CD4-positive, alpha-beta T cell treated with Interferon gamma for 1 hour (primary cell): ENCODE data around the gene NDUFS8.

Experiments used
- DNase-seq: peaks from one replicate; pipeline ENCODE4 v3.0.0-alpha.2; 2020

The NDUFS8 gene

DNA sequence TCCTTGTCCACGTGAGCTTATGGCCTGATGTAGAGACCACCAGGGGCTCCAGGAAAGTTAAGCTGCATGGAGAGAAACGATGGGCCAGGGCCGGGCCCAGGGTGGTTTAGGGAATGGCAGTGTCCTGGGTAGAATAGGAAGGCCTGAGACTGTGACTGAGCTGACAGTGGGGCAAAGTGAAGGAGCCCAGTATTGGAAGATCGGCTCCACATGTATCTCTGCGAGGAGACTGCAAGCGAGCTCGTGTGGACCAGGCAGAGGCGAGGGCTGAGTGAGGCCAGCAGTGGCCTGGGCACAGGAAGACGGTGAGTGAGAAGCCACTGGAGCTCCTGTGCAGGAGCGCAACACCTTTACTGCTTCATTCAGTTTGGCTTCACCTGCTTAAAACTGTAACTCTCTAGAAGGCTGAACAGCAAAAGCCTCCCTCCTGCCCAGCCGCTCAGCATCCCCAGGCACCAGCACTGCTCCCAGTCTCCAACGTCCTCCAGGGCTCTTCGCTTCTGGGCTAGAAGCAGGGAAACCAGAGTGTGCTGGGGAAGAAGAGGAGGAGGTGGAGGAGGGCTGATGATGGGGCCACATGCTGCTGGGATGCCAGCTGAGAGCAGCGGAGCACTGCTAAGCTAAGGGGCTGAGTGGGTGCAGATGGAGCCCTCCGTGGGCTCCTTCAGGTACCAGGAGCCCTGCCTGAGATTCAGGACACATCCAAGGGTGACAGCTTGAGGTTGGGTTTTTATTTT is 21.8 kb downstream of the NDUFS8 start:
- DNase-seq, result no peak

DNA sequence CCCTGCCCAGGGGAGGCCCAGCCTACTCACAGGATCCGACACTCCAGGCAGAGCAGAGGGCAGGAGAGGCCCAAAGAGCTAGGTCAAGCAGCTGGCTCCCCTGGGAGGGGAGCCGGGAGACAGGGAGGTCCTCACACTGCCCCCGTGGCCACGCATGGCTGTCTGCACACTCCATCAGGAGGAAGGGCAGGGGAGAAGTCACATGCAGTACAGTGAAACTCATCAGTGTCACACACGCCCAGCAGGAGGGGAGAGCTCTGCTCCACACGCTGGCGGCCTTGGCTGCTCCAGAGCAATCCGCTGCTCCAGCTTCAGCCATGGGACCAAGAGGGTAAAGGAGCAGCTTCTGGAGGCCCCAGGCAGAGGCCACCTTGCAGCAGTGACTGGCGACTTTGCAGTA is 22.6 kb downstream of the NDUFS8 start:
- DNase-seq, result no peak

DNA sequence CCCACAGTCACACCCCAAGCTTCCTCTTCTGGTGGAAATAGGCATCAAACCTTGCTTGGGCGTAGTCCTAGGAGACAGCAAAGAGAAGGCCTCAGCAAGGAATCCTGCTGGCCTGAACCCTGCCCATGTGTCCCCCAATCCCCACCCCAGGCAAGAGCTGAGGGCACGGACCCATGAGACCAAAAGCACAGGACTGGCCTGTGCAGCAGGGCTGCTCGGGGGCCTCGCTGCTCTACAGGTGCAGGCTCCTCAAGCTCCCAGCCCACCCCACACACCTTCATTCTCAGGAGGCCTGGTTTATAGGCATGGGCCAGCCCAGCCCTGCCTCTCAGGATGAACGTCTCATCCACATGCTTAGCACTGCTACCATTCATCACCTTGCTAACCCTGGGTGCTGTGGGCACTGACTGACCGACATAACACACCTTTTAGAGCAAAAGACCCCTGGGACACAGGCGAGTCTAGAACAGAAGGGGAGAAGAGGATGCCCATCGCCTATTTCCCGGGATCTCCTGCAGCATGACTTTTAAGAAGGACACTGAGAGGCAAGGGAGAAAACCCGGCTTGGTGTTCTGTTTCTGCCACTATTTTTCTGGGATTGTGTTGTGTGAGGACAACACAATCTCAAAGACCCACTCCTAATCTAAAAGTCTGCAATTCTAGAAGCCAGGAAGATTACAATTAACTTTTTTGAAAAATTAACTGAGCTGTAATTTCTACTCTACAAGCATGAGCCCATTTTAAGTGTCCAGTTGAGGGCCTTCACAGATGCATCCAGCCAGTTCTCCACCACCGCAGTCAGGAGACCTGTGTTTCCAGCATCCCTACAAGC is 23.7 kb downstream of the NDUFS8 start:
- DNase-seq, result no peak

DNA sequence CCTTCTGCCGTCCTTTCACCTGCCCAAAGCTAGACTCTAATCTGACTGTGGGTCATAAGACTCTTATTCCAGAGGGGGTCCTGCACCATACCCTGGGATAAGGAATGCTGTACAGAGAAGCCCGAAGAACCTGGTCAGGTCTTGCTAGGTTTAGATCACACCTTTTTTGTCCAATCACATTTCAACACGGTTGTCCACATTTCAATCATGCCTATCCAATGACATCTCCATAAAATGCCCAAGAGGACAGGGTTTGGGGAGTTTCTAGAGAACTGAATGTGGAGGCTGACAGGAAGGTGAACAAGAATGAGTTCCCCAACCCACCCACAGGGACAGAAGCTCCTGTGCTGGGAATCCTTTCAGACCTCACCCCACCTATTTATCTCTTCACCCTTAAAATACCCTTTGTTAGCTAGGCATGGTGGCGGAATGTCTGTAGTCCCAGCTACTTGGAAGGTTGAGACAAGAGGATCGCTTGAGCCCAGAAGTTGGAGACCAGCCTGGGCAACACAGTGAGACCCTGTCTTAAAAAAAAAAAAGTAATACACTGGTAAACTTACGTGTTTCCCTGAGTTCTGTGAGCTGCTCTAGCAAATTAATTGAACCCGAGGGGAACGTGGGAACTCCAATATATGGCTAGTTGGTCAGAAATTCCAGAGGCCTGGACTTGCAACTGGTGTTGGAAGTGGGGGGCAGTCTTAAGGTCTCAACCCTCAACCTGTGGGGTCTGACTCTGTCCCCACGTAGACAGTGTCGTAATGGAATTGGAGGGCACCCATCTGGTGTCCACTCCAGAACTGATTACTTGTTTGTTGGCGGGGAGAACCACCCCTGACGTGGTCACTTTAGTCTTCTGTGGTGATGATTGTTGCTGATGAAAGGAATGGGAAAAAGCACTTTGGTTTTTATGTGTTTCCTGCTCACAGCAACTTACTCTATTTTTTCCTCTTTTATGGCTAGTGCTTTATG is 26.1 kb downstream of the NDUFS8 start:
- DNase-seq, result no peak

DNA sequence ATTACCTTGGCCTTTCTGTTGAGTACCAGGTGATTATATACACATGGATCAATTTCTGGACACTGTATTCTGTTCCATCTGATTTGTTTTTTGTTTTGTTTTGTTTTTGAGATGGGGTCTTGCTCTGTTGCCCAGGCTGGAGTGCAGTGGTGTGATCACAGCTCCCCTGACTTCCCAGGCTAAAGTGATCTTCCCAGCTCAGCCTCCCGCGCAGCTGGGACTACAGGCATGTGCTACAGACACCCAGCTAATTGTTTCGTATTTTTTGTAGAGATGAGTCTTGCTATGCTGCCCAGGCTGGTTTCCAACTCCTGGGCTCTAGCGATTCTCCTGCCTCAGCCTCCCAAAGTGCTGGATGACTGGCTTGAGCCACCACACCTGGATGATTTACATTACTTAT is 27.3 kb downstream of the NDUFS8 start:
- no peak for DNase-seq

DNA sequence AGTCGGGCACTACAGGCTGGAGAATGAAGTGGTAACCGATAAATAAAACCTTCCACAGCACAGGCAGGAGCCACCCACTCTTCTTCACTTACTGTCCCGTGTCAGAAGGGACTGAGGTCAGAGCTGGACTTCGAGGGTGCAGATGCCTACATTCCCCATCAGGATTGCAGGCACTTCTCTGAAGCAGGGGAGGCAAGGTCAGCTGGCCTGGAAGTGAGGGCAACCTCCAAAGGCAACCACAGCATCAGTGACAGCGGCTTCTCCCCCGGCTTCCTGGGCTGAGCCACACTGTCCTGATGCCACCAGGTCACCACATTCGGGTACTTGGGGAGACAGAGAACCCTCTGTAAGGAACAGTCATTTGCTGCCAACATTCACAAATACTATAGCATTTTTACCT is 31.0 kb downstream of the NDUFS8 start:
- DNase-seq, result no peak

DNA sequence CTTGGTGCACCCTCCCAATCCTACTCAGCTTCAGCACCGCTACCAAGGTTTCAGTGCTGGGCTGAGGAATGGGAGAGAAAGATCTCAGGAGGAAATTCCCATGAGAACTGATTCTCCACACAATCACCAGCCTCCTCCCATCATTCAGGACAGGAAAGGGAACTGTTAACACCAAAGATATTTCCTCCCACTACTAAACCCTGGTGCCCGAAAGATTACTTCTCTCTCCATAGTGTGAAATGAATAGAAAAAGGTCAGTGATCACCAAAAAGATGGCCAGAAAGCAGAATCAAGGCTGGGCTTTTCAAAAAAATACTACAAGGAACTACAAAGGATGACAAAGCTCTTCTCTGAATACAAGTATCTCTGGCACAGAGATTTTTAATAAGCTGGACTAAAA is 34.4 kb downstream of the NDUFS8 start:
- DNase-seq, result no peak

DNA sequence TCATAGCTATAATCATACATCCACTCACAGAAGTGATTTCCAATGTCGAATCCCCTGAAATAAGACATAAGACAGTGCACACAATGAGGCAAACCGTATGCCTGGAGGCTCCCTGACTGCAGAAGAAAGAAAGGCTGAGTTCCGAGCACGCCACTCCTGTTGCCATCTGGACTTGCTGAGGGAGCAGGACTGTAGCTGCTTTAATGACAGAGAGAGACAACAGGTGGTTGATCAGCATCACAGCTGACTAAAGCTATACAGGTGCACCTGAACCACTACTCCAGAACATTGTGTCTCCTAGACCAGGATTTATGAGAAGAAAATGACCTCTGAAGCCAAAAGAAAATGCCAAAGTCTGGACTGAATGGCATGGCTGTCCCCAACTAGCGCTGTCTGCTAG is 35.4 kb downstream of the NDUFS8 start:
- DNase-seq, result no peak

DNA sequence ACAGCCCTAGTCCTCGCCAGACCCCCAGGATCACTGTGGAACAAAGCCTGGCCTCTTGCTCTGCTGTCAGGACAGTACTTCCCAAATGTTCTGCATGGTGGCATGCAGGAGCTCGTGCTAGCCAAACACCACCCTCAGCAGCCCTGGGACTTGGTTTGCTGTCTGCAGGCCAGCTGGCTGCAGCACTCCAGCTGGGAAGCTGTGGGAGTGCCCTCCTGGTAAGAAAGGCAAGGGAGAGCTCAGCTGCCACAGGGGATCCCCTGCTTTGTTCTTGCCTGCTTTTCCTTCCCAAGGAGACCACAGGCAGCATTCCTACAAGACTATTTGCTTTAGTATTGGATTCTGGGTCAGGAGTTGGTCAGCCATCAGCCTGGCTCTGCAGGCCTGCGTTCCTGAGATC is 36.3 kb downstream of the NDUFS8 start:
- no peak for DNase-seq

DNA sequence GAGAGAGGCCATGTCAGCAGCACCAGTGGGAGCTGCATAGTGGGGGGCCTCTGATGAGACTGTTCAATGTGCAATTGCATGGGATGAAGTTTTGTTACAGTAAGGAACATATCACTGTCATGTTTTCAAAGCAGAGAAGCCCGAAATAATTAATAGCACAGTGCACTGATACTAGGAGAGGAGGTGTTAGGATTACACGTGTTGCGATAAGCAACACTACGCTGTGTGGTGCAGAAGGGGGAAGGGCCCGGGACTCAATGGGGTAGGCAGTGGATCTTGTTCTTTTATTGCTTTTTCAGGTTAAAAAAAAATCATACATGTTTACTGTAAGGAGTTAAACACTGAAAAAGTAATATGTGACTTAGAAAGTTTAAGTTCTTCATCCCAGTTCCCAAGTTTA is 37.5 kb downstream of the NDUFS8 start:
- no peak for DNase-seq

DNA sequence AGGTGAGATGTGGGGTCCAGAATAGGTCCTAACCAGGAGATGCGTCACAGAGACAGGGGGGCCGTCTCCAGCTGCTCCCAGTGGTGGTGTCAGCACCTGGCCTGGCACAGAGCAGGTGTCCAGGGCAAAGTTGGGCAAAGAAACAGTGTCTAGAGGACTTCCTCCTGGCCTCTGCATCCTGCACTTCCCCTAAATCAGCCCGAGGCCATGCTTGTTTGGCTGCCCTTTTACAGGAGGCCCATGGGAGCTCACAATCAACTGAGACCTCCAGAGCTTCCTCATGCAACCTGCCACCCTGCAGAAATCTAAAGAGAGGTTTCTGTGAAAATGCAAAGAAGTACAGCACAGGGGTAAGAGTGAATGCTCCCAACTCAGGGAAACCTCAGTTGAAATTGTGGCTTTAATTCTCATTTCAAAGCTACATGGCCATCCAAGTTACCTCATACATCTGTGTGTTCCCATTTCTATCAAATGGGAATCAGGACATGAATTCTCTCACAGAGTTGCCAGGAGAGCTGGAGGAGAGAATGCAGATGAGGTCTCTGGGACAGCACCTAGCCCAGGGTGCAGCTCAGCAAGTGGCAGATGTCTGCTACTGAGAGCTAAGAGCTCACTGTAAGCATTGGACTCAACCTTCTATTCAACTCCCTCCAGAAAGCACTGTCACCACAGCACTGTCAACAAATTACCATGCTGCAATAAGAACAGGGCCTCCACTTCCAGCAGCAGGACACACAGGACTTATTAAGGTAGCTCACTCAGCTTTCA is 41.0 kb downstream of the NDUFS8 start:
- DNase-seq, result no peak

DNA sequence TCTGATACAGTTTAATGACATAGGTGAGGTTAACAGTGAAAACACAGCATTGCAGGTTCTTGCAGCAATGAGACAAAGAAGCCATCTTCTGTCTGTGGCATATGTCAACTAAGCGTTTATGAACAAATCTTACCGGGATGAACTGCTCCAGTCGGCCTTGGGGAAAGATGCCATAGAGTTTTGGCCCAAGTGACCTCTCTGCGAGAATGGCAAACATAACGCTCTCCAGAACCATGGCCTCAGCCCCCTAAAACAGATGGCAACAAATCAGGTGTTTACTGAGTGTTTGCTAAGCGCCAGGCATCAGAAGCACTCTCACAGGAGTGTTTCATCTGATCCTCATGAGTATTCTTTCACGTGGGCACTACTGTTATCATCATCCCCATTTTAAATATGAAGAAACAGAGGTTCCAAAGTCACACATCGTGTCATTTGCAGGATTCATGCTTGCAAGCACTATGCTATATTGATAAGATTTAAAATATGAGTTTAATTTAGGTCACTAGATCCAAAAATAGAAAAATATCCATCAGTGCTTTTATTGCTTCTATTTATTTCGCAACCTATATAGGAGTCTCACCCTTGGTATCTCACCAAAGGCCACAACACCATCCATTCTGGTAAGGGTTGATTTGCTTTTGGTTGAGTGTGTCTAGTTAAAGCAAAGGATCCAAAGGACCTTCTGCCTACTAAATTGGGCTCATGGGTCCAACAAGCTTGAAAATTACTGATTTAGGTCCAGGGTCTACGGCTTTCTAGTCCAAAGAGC is 44.3 kb downstream of the NDUFS8 start:
- DNase-seq, result no peak

DNA sequence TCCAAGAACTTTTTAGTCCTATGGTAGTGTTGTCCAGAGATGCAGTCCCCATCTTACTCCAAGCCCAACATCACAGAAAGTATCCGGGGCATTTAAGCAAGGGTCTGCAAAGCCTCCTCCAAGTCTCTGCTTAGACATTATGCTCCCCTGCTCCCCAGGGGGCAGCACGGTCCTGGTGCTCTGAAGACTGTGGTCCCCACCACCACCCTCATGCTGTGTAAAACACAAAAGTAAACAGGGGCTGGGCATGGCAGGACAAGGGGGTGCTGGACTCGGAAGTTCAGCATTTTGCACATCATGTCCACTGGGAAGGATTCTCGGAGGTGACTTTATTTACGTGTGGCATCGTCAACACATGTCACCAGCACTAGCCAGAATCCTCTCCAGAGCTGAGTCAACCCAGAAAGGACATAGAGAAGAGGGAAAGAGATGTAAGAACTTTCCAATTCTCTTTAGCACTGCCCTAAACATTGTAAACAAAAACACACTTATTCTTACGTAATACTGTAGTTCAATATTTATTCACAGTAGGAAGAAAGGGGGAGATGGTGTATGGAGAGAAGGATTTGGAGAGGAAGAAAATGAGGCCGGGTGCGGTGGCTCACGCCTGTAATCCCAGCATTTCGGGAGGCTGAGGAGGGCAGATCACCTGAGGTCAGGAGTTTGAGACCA is 46.0 kb downstream of the NDUFS8 start:
- no peak for DNase-seq

DNA sequence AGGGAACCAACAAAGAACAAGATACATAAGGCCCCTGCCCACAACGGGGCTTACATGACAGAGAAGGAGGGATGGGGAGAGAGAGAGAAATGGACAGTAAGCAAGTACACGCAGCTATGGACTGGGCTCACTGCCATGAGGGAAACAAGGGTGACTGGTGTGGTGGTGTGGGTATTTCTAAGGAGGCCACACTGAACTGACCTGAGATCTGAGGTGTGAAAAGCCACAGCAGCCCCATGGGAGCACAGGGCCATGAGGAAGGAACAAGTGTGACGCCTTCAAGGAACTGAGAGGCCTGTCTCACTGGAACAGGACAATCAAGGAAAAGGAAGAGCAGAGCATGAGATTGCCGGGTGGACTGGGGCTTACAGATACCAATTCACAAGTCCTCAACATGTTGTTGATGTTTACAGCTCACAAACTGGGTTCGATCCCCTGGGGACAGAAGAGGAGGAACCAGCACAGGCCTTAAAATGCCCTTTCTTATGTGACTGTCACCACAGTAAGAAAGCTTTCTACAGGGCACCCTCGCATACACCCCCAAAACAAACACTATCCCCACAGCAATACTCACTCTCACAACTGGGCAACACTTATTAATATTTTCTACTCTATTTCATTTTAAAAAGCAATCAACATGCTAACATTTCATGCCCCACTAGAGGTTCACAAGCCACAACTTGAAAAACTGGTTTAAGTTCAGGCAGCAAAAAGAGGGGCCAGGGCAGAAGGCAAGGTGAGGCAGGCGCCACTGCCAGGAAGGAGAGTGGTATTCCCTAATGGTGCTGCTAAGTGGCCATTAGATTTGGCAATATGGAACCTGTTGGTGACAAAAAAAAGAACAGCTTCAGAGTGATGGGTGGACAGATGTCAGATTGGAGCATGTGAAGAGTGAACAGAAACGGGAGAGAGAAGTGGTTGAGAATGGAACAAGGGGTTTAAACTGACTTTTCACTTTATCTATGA is 47.4 kb downstream of the NDUFS8 start:
- no peak for DNase-seq

DNA sequence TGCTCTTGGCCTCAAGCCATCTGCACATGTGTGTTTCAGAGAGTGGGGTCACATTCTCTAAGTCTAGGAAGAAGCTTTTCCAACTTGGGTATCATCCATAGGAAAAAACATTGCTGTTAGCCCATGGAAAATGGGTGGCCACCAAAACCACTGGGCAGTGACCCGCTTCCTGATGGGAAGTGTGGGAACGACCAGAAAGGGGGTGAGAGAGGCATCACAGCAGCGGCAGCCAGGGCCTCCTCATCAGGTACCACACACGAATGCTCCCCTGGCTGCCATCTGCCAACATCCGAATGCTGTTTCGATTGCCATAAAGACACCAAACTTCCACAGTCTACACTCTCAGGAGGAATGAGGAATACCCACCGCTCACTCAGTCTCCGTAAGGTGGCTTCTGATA is 50.4 kb downstream of the NDUFS8 start:
- DNase-seq, result no peak

DNA sequence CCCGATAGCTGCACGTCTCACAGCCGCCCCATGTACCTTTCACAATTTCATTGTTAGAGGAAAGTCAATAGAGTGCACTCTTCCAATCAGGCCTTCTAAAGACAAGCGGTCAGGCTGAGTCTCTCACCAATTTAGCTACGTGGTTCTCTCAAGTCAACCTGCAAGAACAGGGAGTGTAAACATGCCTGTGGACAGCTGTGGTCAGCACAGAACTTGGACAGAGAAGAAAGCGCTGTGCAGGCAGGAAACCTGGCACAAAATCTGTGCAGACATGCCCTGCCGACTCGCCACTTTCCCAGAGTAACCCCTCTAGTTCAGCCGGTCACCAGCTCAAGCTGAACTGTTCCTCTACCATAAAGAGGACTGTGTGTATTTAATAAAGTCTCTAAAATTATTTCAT is 51.2 kb downstream of the NDUFS8 start:
- DNase-seq, result no peak

DNA sequence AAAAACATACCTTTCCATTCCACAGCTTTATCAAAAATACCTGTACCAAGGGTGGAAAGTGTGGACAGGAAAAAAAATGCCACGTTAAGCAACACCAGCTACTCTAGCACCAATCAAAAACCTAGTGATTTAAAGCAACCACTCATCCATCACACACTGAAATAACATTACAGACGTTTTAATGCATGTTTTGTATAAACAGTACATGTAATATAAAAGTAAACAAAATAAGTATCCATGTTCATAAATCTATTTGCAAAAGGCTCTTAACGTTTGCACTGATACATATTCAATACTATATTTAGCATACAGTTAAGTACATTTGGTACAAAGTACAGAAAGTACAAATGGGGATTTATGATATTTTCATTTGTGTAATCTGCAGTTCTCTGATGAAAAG is 52.0 kb downstream of the NDUFS8 start:
- no peak for DNase-seq

DNA sequence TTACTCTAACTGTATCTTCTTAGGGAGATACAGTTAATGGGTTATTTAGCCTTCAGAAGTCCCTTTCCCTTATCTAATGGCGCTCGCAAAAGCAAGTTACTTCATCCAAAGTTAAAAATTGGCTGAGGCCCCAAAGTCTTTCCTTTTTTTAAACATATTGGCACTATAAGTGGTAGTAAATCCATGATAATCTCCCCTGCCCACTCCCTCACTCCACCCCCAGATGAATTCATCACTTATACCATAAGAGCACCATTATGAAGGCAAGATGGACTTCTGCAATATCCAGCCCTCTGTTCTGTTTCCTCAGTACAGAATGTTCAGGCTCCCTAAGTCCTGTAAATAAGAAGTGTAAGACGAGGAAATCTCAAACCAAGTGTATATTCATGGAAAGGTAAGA is 53.0 kb downstream of the NDUFS8 start:
- no peak for DNase-seq
